RWPE1 (cell line): ENCODE results near the gene CPT1A.
A peak's percentile ranks its signal among the peaks of the same experiment; 100 is the strongest.

Source experiments
- CTCF ChIA-PET: fragments of 350-600 bp; sonication (Branson Sonifier 250); formaldehyde crosslinking; extraction: SDS; loops from one replicate; lab custom pipeline; 2021; lab: Yijun Ruan, JAX
- POLR2A ChIA-PET: fragments of 400-600 bp; formaldehyde crosslinking; extraction: SDS; loops from one replicate; lab custom pipeline; 2020; ENCODE audit warnings: antibody characterized with exemption; ENCODE audit not compliant: low non-redundant PET; lab: Yijun Ruan, JAX
- DNase-seq: peaks from one replicate; pipeline ENCODE4 v3.0.0; 2012; ENCODE audit warnings: low spot score
- H3K27ac ChIP-seq: fragments of 450-650 bp; 2 replicates; pipeline ENCODE4 v1.5.1; 2017
- CTCF ChIP-seq: fragments of 450-650 bp; conservative IDR thresholded peaks from 2 replicates; pipeline ENCODE4 v1.5.1; 2017; ENCODE audit warnings: low read depth, mild to moderate bottlenecking

CPT1A gene

DNA sequence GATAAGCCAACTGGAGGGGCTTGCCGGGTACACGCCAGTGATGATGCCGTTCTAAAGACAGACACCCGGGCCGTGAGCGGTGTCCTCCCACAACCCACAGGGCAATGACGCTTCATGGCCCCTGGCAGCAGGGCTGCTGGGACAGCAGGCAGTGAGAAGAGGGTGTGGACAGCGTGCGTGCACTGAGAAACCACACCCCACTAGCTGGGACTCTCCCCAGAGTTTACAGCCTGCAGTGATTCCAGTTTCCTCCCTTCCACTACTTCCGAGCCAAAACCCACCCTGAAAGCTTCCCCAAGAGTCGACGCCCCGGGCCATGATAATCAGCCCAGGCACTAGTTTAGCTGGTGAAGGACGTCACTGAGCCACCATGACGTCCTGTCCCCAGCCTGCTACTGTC lies 29.2 kb downstream of the CPT1A start:
- TF ChIP-seq CTCF = no peak
- POLR2A ChIA-PET = no interaction called here
- CTCF ChIA-PET = interaction anchor here (0.6 kb wide), 1 partner anchor 10 kb away, joined by 3 read pairs; no protein-coding TSS in a partner anchor
- H3K27ac ChIP-seq = no peak overlapping the region
- DNase-seq = no peak

GRCh38 chr11:68810164-68810563 lies 31.6 kb downstream of the CPT1A start:
- ChIA-PET CTCF (no interaction called here), POLR2A (no interaction called here)
- peak overlapping the region; percentile 1; the same call in 1 of the 2 replicates for H3K27ac ChIP-seq
- no peak for DNase-seq
- TF ChIP-seq CTCF = no peak

DNA sequence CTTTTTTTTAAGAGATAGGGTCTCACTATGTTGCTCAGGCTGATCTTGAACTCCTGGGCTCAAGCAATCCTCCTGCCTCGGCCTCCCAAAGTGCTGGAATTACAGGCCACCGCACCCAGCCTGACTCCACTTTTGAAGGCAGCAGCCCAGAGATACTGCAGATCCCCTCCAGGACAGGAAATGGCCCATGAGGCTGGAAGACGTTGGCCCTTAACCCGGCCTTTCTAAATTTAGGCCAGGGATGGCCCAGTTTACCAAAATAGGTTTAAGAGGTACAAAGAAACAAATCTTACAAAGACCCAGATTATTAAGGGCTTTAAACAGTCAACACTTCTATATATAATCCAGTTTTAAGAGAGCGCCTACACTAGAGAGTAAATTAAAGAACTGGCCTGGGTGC lies 32.2 kb downstream of the CPT1A start:
- TF ChIP-seq CTCF = no peak
- H3K27ac ChIP-seq = peak overlapping the region; percentile 1; the same call in 1 of the 2 replicates
- no peak for DNase-seq
- ChIA-PET POLR2A (no interaction called here), CTCF (no interaction called here)

DNA sequence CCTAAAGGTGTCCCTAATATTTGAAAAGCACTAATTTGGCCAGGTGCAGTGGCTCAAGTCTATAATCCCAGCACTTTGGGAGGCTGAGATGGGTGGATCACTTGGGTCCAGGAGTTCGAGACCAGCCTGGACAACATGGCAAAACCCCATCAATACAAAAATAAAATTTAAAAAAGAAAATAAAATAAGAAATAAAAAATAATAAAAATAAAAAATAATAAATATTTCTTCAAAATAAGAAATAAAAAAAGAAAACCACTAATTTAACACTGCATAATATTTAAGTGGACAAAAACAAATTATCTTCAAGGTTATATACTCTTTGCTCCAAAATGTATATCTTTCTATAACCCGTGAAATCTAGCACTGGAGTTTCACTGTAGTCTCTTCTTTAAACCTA lies 32.9 kb downstream of the CPT1A start:
- TF ChIP-seq CTCF = no peak
- CTCF ChIA-PET = no interaction called here
- POLR2A ChIA-PET = no interaction called here
- DNase-seq = no peak
- no peak overlapping the region for H3K27ac ChIP-seq

DNA sequence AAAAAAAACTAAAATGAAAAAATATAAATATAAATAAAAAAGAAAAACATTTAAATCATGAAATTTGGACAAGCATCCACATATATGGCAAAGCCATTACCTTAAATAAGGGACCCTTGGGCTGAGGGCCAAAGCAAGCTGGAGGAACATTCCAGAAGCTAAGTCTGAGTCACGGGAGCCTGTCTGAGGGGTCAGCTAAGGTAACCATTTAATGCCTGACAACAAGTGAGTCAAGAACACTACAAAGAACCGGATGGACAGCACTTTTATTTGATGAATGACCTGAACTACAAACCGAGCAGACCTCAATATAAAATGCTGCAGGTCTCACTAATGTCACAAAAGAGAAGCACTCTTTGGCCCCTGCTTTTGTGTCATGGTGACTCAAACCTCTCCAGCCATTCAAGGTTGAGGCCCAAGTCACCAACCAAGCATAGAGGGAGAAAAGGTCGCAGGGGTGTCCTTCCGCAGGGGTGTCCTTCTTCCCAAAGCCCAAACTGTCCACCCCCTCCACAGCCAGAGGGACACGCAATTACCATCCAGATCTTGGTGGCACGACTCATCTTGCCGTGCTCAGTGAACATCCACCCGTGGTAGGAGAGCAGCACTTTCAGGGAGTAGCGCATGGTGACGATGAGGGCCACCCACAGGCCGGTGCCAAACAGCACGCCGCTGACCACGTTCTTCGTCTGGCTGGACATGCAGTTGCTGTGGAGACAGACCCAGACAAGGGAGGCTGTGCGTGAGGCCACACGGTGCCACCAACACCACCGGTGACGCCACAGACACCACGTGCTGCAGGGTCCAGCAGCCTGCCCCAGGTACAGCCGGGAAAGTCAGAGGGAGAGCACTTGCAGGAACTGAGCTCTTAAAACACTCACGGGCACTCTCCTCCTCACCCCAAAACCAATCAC lies 34.5 kb downstream of the CPT1A start:
- CTCF ChIA-PET = interaction anchor here (0.6 to 0.8 kb wide), 2 partner anchors 9 to 247 kb away, joined by 4 to 6 read pairs; no protein-coding TSS in a partner anchor
- H3K27ac ChIP-seq = peak overlapping the region; percentile 36
- no peak for TF ChIP-seq CTCF

GRCh38 chr11:68804786-68805185 lies 36.9 kb downstream of the CPT1A start:
- H3K27ac ChIP-seq = peak overlapping the region; percentile 7; the same call in 1 of the 2 replicates
- TF ChIP-seq CTCF = no peak
- POLR2A ChIA-PET = no interaction called here
- DNase-seq = no peak
- CTCF ChIA-PET = interaction anchor here (1.1 kb wide), 1 partner anchor 39 kb away, joined by 3 read pairs; no protein-coding TSS in a partner anchor

More for the DNA sequence above, 34.5 kb downstream of the CPT1A start:
- POLR2A ChIA-PET = no interaction called here
- DNase-seq = peak; percentile 64
